ENCODE measurements around the gene CHST6.

GRCh38 chr16:75506107-75506506 is 10.9 kb upstream of the CHST6 start:
- TF ChIP-seq CTCF (IDR thresholded peaks at IDR 0.05) = no peak
- no peak for TF ChIP-seq POLR2A (IDR thresholded peaks at IDR 0.05)
